SK-N-SH (cell line): ENCODE measurements around the gene GATM.

Experiments
- FOXJ3 ChIP-seq: sonication (generic); formaldehyde crosslinking; IDR thresholded peaks from 2 replicates; pipeline ENCODE4 v1.5.1; 2020; ENCODE audit warnings: mild to moderate bottlenecking, missing genetic modification reagents
- IRF3 ChIP-seq: fragments of 150-350 bp; IDR thresholded peaks from 2 replicates; pipeline ENCODE4 v1.6.1; 2016; ENCODE audit warnings: mild to moderate bottlenecking, low read depth, low read length
- RAD21 ChIP-seq: IDR thresholded peaks from 2 replicates; pipeline ENCODE4 v1.6.1; 2012; ENCODE audit warnings: mild to moderate bottlenecking, low read length
- RCOR1 ChIP-seq: fragments of 150-350 bp; IDR thresholded peaks from 2 replicates; pipeline ENCODE4 v1.6.1; 2017; ENCODE audit warnings: antibody characterized with exemption, low read length
- SMC3 ChIP-seq: IDR thresholded peaks from 2 replicates; pipeline ENCODE4 v1.6.1; 2012; ENCODE audit warnings: low read depth, low read length, improper control_type of control experiment

- TF ChIP-seq RCOR1 = no peak
- no peak for TF ChIP-seq RAD21
- no peak for TF ChIP-seq IRF3
- no peak for TF ChIP-seq FOXJ3 (CRISPR knock-in tag)
- no peak for TF ChIP-seq SMC3
Observed at GRCh38 chr15:45320581-45321205, 57.7 kb downstream of the GATM start.
